ENCODE results near the gene TIAL1. TPM values are rescaled to one million over a fixed set of nuclear protein-coding genes. Genes with fewer than 3 reads are reported as not detected.

Gene TIAL1
- total and polyA plus RNA-seq, 4 donors = 19.7 to 28.7 (median 23.4) TPM

- H3K4me1 ChIP-seq (ENCODE audit: control insufficient read depth in 4 of 4, insufficient read depth in 4 of 4, low read length in 3 of 4) = peaks cover 10 to 25% (median 23%) of the 10 kb centered on the region in 4 donors
- no peak overlapping the region for H3K9ac ChIP-seq (ENCODE audit: low read depth in 1 of 2, low read length in 2 of 2)
- no peaks in the 10 kb centered on the region for H3K27me3 ChIP-seq (ENCODE audit: control insufficient read depth in 4 of 4, insufficient read depth in 4 of 4, low read length in 3 of 4)
- TF ChIP-seq ATF3 (IDR thresholded peaks at IDR 0.05) = no peak
- TF ChIP-seq, protein P1, sequence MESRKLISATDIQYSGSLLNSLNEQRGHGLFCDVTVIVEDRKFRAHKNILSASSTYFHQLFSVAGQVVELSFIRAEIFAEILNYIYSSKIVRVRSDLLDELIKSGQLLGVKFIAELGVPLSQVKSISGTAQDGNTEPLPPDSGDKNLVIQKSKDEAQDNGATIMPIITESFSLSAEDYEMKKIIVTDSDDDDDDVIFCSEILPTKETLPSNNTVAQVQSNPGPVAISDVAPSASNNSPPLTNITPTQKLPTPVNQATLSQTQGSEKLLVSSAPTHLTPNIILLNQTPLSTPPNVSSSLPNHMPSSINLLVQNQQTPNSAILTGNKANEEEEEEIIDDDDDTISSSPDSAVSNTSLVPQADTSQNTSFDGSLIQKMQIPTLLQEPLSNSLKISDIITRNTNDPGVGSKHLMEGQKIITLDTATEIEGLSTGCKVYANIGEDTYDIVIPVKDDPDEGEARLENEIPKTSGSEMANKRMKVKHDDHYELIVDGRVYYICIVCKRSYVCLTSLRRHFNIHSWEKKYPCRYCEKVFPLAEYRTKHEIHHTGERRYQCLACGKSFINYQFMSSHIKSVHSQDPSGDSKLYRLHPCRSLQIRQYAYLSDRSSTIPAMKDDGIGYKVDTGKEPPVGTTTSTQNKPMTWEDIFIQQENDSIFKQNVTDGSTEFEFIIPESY (IDR thresholded peaks at IDR 0.05) = no peak
- no peak for TF ChIP-seq TAF1 (conservative IDR thresholded peaks at IDR 0.05)
- TF ChIP-seq NR2F2 (IDR thresholded peaks at IDR 0.05) = no peak
- no peak for TF ChIP-seq RXRA (IDR thresholded peaks at IDR 0.05)
- no peak for TF ChIP-seq FOXA1 (IDR thresholded peaks at IDR 0.05)
- TF ChIP-seq RAD21 (IDR thresholded peaks at IDR 0.05) = no peak
- no peak for TF ChIP-seq MAX (IDR thresholded peaks at IDR 0.05)
- TF ChIP-seq YY1 (IDR thresholded peaks at IDR 0.05) = no peak
- TF ChIP-seq JUND (IDR thresholded peaks at IDR 0.05) = no peak
- TF ChIP-seq EGR1 (IDR thresholded peaks at IDR 0.05; ENCODE audit: low read depth in 2 of 2) = no peak
- TF ChIP-seq SP1 (IDR thresholded peaks at IDR 0.05) = no peak
- TF ChIP-seq REST (IDR thresholded peaks at IDR 0.05) = no peak
- no peak for TF ChIP-seq GABPA (IDR thresholded peaks at IDR 0.05 in 1 of 2, conservative IDR thresholded peaks at IDR 0.05 in 1 of 2)
- WGBS = 98% methylated on average over 7 of the region's 7 CpGs
- no peak overlapping the region for H3K4me3 ChIP-seq (ENCODE audit: low read depth in 1 of 3, low read length in 3 of 3)
- no peaks in the 10 kb centered on the region for H3K36me3 ChIP-seq (ENCODE audit: control insufficient read depth in 4 of 4, insufficient read depth in 3 of 4, low read depth in 1 of 4, low read length in 3 of 4)
- H3K27ac ChIP-seq (ENCODE audit: low read depth in 1 of 2, low read length in 2 of 2) = no peak overlapping the region
- H3K9me3 ChIP-seq (ENCODE audit: control insufficient read depth in 4 of 4, low read length in 3 of 4) = no peaks in the 10 kb centered on the region
- DNase-seq (ENCODE audit: low spot score) = no peak
Measured at GRCh38 chr10:119598397-119598796, 1.6 kb upstream of the TIAL1 start.

DNA sequence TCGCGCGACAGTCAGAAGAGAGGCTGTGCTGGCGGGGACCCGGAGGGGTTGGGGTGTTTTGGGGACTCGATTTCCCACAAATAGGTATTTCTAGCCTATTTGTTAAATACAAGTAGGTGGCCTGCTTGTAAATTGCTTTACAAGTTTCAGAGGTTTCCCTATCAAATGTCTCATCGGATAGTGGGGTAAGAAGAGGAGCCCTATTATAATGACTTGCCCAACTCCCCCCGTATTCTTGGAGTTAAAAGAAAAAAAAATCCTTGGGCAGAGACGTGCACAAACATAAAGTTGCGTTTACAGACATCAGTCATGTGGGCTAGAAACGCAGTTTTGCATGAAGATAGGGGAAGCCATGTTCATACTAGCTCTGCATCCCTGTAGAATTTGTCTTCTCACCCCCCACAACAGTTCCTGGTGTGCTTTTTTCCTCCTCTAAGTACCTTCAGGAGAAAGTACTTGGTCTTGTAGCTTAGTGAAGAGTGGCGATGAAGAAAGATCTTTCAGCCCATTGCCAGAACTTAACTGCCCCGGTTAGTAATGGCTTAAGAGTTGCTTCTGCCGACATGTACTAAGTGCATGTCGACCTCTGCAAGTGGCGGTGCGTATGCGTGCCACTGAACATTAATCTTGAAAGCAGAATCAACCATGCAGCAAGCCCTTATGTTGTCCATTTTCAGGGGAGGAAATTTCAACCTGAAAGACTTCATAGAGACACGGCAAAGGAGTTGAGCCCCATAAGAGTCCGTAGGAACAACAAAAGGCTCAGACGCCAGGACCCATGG is 832 bp upstream of the TIAL1 start:
- Histone ChIP-seq H3K4me3 (ENCODE audit: low read depth in 1 of 3, low read length in 3 of 3) (peak overlapping the region; percentile 21 to 60 (median 58)), H3K36me3 (ENCODE audit: control insufficient read depth in 4 of 4, insufficient read depth in 3 of 4, low read depth in 1 of 4, low read length in 3 of 4) (no peaks in the 10 kb centered on the region), H3K4me1 (ENCODE audit: control insufficient read depth in 4 of 4, insufficient read depth in 4 of 4, low read length in 3 of 4) (peaks cover 10 to 33% (median 28%) of the 10 kb centered on the region in 4 donors), H3K9me3 (ENCODE audit: control insufficient read depth in 4 of 4, low read length in 3 of 4) (no peaks in the 10 kb centered on the region), H3K9ac (ENCODE audit: low read depth in 1 of 2, low read length in 2 of 2) (peak overlapping the region in 1 of 2 donors; percentile 36), H3K27ac (ENCODE audit: low read depth in 1 of 2, low read length in 2 of 2) (peak overlapping the region; percentile 55 to 99), H3K27me3 (ENCODE audit: control insufficient read depth in 4 of 4, insufficient read depth in 4 of 4, low read length in 3 of 4) (no peaks in the 10 kb centered on the region)
- WGBS = 51% methylated on average over 21 of the region's 21 CpGs
- DNase-seq (ENCODE audit: low spot score) = no peak
- TF ChIP-seq HNF4A (conservative IDR thresholded peaks at IDR 0.05) (no peak), JUND (IDR thresholded peaks at IDR 0.05) (no peak), EGR1 (IDR thresholded peaks at IDR 0.05; ENCODE audit: low read depth in 2 of 2) (no peak)
